Right atrium auricular region (tissue), 2 donors: ENCODE measurements around the gene RNASE12. TPM values are rescaled to one million over a fixed set of nuclear protein-coding genes. Genes with fewer than 3 reads are reported as not detected.
A peak's percentile ranks its signal among the peaks of the same experiment; 100 is the strongest.
"Not testable (repeated sequence)": the region's sequence is repeated elsewhere in the genome, so short reads cannot be mapped to it uniquely, and the experiment has no call there.

Experiments
- DNase-seq: peaks from one replicate; pipeline ENCODE4 v3.0.0-alpha.2; 2019; ENCODE audit warnings: low spot score
- H3K27ac ChIP-seq, 2 donors: fragments of 200-600 bp; sonication (generic); 1 replicate in 1 of 2; 2 replicates in 1 of 2; pipeline ENCODE4 v1.5.1; 2016 to 2019
- H3K27me3 ChIP-seq, 2 donors: fragments of 200-600 bp; sonication (generic); one replicate each; pipeline versions ENCODE4 v1.5.1 to v1.6.0; 2017 to 2019
- H3K36me3 ChIP-seq: fragments of 200-600 bp; sonication (generic); one replicate; pipeline ENCODE4 v1.5.1; 2016
- H3K4me1 ChIP-seq, 2 donors: fragments of 200-600 bp; sonication (generic); one replicate each; pipeline versions ENCODE4 v1.5.1 to v1.6.0; 2017 to 2019
- H3K4me3 ChIP-seq, 2 donors: fragments of 200-600 bp; sonication (generic); 1 replicate in 1 of 2; 2 replicates in 1 of 2; pipeline ENCODE4 v1.5.1; 2017 to 2019; ENCODE audit warnings: mild to moderate bottlenecking in 1 of 2, moderate library complexity in 1 of 2
- H3K9me3 ChIP-seq, 2 donors: fragments of 200-600 bp; sonication (generic); one replicate each; pipeline ENCODE4 v1.5.1; 2019
- total RNA-seq, 2 donors: library from RNA; depleted of rRNA; stranded (reverse); fragments of >200 nt; gene quantifications; one replicate each; pipeline ENCODE4 v1.1.0, GENCODE V29; 2016
- TF ChIP-seq, protein P1 (sequence below), 2 donors: fragments of 200-600 bp; sonication (generic); IDR thresholded peaks; one replicate each; pipeline ENCODE4 v1.5.1; 2019; ENCODE audit warnings: antibody characterized with exemption in 2 of 2

RNASE12 gene
- total RNA-seq, 2 donors from 2014 or later: not detected

DNA sequence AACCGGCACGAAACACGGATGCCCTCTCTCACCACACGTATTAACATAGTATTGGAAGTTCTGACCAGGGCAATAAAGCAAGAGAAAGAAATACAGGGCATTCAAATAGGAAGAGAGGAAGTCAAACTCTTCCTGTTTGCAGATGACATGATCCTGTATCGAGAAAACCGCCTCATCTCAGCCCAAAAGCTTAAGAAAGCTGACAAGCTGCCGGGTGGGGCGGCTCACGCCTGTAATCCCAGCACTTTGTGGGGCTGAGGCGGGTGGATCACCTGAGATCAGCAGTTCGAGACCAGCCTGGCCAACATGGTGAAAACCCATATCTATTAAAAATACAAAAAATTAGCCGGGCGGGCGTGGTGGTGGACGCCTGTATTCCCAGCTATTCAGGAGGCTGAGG is 32.6 kb upstream of the RNASE12 start:
- Histone ChIP-seq H3K4me3 (no peak overlapping the region), H3K27me3 (no peaks in the 10 kb centered on the region), H3K27ac (no peak overlapping the region), H3K9me3 (no peaks in the 10 kb centered on the region), H3K36me3 (no peaks in the 10 kb centered on the region), H3K4me1 (peaks cover 0 to 35% of the 10 kb centered on the region in 2 donors)
- no peak for DNase-seq
- TF ChIP-seq, protein P1, sequence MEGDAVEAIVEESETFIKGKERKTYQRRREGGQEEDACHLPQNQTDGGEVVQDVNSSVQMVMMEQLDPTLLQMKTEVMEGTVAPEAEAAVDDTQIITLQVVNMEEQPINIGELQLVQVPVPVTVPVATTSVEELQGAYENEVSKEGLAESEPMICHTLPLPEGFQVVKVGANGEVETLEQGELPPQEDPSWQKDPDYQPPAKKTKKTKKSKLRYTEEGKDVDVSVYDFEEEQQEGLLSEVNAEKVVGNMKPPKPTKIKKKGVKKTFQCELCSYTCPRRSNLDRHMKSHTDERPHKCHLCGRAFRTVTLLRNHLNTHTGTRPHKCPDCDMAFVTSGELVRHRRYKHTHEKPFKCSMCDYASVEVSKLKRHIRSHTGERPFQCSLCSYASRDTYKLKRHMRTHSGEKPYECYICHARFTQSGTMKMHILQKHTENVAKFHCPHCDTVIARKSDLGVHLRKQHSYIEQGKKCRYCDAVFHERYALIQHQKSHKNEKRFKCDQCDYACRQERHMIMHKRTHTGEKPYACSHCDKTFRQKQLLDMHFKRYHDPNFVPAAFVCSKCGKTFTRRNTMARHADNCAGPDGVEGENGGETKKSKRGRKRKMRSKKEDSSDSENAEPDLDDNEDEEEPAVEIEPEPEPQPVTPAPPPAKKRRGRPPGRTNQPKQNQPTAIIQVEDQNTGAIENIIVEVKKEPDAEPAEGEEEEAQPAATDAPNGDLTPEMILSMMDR (IDR thresholded peaks at IDR 0.05): no peak

DNA sequence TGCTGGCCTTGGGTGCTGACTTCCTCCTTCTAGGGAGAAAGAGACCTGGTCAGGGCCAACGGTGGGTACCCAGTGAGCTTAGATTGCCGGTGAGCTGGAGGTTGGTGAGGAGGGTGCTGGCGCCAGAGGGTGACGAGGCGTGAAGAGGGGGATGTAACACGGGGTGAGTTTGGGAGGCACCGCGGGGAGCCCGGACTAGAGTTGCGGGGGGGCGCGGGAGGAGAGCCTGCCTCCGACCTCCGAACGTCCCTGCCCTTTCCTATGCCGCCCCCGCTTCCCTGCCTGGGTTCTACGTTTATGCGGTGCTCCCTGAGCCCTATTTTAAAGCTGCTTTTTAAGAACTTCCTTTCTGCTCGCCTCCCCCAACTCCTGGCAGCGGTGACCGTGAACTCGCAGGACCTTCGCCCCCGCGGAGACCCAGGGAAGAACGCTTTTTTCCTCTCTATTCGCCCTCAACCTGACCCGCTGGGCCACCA is 31.7 kb upstream of the RNASE12 start:
- Histone ChIP-seq H3K9me3 (no peaks in the 10 kb centered on the region), H3K27me3 (no peaks in the 10 kb centered on the region), H3K27ac (no peak overlapping the region), H3K36me3 (no peaks in the 10 kb centered on the region), H3K4me3 (peak overlapping the region in 1 of 2 donors; percentile 17), H3K4me1 (peaks cover 0 to 35% of the 10 kb centered on the region in 2 donors)
- TF ChIP-seq, protein P1 (IDR thresholded peaks at IDR 0.05): no peak
- no peak for DNase-seq

DNA sequence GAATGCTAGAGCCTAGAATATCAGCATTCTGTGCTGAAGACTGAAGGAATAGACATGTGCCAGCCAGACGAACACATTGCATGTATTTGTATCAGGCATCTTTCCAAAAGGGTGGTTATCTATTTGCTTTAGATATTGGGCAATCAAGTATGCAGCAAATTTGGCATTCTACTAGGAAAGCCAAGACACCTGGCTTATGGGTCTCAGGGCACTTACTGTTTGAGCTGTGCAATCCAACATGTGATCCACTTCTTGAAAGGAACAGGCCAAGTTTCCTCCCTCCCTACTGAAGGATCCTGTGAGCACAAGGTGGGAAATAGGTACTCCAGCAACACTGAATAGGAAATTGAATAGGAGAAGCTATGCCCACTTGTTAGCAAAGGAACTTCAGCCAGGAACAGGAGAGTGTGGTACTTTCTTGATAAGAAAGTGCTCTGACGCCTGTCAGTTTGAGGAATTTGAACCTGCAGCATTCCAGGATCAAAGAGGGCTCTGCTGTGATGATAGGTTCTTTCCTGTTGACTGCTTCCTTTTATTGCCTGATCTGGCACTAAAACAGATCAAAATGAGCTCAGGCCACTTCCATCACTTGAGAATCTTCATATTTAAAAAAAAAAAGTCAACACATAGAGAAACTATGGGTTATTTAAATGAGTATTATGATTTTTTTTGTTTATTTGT is 29.8 kb upstream of the RNASE12 start:
- H3K9me3 ChIP-seq: no peaks in the 10 kb centered on the region
- TF ChIP-seq, protein P1 (IDR thresholded peaks at IDR 0.05): no peak
- no peaks in the 10 kb centered on the region for H3K27me3 ChIP-seq
- no peak overlapping the region for H3K4me3 ChIP-seq
- no peak for DNase-seq
- no peaks in the 10 kb centered on the region for H3K36me3 ChIP-seq
- no peak overlapping the region for H3K27ac ChIP-seq
- peaks cover 0 to 26% of the 10 kb centered on the region in 2 donors for H3K4me1 ChIP-seq

DNA sequence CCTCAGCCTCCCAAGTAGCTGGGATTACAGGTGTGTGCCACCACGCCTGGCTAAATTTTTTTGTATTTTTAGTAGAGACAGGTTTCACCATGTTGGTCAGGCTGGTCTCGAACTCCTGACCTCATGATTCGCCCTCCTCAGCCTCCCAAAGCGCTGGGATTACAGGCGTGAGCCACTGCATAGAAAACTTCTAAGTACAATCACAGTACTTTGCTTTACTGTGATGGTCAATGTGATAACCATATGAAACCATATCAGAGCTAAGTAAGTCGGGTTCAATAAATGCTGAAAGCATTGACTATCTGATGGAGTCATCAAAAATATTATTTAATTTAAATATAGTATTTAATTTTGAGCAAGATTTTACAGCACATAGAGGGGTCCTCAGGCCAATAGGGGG is 28.5 kb upstream of the RNASE12 start:
- H3K9me3 ChIP-seq, H3K4me3 ChIP-seq, H3K36me3 ChIP-seq, DNase-seq, H3K27ac ChIP-seq, H3K27me3 ChIP-seq: not testable (repeated sequence)
- H3K4me1 ChIP-seq: peaks cover 0 to 15% of the 10 kb centered on the region in 2 donors

DNA sequence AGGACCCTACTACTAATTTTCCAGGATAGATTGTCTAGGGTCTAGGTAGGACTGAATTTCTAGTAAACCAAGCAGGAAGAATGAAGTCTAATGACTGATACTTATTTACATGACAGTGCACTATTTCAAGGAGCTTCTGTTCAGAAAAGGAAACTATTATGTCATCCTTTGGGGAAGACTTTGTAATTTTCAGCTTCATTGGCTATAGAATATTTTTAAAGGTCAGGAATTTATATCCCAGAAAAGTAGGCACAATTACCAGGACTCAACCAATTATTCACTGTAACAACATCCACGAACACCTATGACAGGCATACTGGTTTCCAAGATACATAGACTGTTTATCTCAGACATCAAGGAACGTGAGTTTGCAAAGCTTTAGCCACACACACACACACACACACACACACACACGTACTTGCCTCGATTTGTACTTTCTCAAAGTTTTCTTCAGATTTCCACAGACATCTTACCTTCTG is 27.1 kb upstream of the RNASE12 start:
- no peak for DNase-seq
- Histone ChIP-seq H3K27ac (no peak overlapping the region), H3K27me3 (no peaks in the 10 kb centered on the region), H3K4me1 (peaks cover 0 to 17% of the 10 kb centered on the region in 2 donors), H3K9me3 (no peaks in the 10 kb centered on the region), H3K36me3 (no peaks in the 10 kb centered on the region), H3K4me3 (no peak overlapping the region)
- TF ChIP-seq, protein P1 (IDR thresholded peaks at IDR 0.05): no peak

DNA sequence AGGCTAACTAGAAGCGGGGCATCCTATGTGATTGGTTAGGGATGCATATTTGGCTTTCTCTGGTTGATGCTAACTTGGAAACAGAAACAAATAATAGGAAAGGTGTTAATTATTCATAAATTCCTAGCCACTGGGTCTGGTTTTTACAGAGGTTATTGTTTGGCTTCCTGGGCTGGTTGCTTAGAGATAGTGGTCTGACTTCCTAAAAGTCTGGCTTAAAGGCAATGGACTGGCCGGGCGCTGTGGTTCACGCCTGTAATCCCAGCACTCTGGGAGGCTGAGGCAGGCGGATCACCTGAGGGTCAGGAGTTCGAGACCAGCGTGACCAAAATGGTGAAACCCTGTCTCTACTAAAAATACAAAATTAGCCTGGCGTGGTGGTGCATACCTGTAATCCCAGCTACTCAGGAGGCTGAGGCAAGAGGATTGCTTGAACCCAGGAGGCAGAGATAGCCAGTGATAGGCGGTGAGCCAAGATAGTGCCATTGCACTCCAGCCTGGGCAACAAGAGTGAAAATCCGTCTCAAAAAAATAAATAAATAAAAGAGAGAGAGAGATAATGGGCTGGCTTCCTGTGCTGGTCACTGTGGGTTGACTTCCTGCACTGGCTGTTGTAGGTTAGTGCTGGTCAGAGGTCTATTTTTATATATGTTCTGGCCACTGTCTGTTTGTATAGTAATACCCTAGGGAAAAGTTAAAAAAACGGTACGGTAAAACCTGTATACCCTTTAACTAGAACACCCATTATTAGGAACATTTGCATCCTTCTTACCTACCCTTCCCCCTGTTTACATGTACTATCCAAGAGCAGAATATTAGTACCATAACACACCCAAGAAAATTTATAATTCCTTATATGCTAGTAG is 26.2 kb upstream of the RNASE12 start:
- DNase-seq: no peak
- no peak overlapping the region for H3K27ac ChIP-seq
- no peaks in the 10 kb centered on the region for H3K27me3 ChIP-seq
- peaks cover 0 to 11% of the 10 kb centered on the region in 2 donors for H3K4me1 ChIP-seq
- TF ChIP-seq, protein P1 (IDR thresholded peaks at IDR 0.05): no peak
- H3K4me3 ChIP-seq: no peak overlapping the region
- no peaks in the 10 kb centered on the region for H3K9me3 ChIP-seq
- H3K36me3 ChIP-seq: no peaks in the 10 kb centered on the region
